WTC11 (cell line): ENCODE data around the gene MECP2. TPM values are rescaled to one million over a fixed set of nuclear protein-coding genes. Genes with fewer than 3 reads are reported as not detected.
A peak's percentile ranks its signal among the peaks of the same experiment; 100 is the strongest.
"Not testable (repeated sequence)": the region's sequence is repeated elsewhere in the genome, so short reads cannot be mapped to it uniquely, and the experiment has no call there.

Source experiments
- ATAC-seq: fragments of 200-7000 bp; cut with Tn5 transposase; 2 replicates; pipeline ENCODE4 v1.10.0; 2021; ENCODE audit warnings: mild to moderate bottlenecking, moderate library complexity
- CTCF ChIA-PET: fragments of 300-600 bp; sonication (Branson Sonifier 250); formaldehyde crosslinking; loops from one replicate; lab custom pipeline; 2021; ENCODE audit warnings: antibody characterized with exemption; lab: Charles Lee
- POLR2A ChIA-PET: fragments of 350-600 bp; sonication (Branson Sonifier 250); formaldehyde crosslinking; loops from one replicate; lab custom pipeline; 2021; ENCODE audit warnings: antibody characterized with exemption; lab: Charles Lee
- DNase-seq: peaks from one replicate; pipeline ENCODE4 v3.0.0; 2021; ENCODE audit warnings: low spot score
- H3K27ac Mint-ChIP-seq: 2 replicates; pipeline ENCODE4 v1.8.0; 2021; ENCODE audit warnings: mixed read lengths
- H3K27me3 Mint-ChIP-seq: 2 replicates; pipeline ENCODE4 v1.8.0; 2021; ENCODE audit warnings: low read depth, mild to moderate bottlenecking, moderate library complexity, mixed read lengths
- H3K36me3 Mint-ChIP-seq: 2 replicates; pipeline ENCODE4 v1.8.0; 2021; ENCODE audit warnings: mixed read lengths
- H3K4me1 Mint-ChIP-seq: 2 replicates; pipeline ENCODE4 v1.8.0; 2022; ENCODE audit warnings: mixed read lengths
- H3K4me3 Mint-ChIP-seq: 2 replicates; pipeline ENCODE4 v1.8.0; 2021; ENCODE audit warnings: mild to moderate bottlenecking, moderate library complexity, mixed read lengths
- H3K9me3 Mint-ChIP-seq: 2 replicates; pipeline ENCODE4 v1.8.0; 2021; ENCODE audit warnings: mixed read lengths
- ETV6 ChIP-seq: sonication (generic); formaldehyde crosslinking; IDR thresholded peaks from 2 replicates; pipeline ENCODE4 v1.8.1; 2022; ENCODE audit warnings: mild to moderate bottlenecking, missing genetic modification reagents
- HMGA2 ChIP-seq: fragments of 250-450 bp; sonication (Bioruptor Pico); IDR thresholded peaks from 2 replicates; pipeline ENCODE4 v1.4.0; 2021; ENCODE audit warnings: mild to moderate bottlenecking, moderate library complexity
- IRF2 ChIP-seq: sonication (generic); formaldehyde crosslinking; IDR thresholded peaks from 2 replicates; pipeline ENCODE4 v1.8.0; 2022; ENCODE audit warnings: low read depth, missing genetic modification reagents, borderline replicate concordance
- NFE2L1 ChIP-seq: sonication (generic); formaldehyde crosslinking; IDR thresholded peaks from 2 replicates; pipeline ENCODE4 v1.8.1; 2023; ENCODE audit warnings: missing genetic modification reagents
- RELA ChIP-seq: sonication (generic); formaldehyde crosslinking; IDR thresholded peaks from 2 replicates; pipeline ENCODE4 v1.8.1; 2022; ENCODE audit warnings: missing genetic modification reagents, mild to moderate bottlenecking, borderline replicate concordance
- RORB ChIP-seq: fragments of 250-450 bp; sonication (Bioruptor Pico); IDR thresholded peaks from 2 replicates; pipeline ENCODE4 v1.9.0; 2021; ENCODE audit warnings: mild to moderate bottlenecking
- SOX15 ChIP-seq: fragments of 250-450 bp; sonication (Bioruptor Pico); IDR thresholded peaks from 2 replicates; pipeline ENCODE4 v1.9.0; 2021; ENCODE audit warnings: mild to moderate bottlenecking
- SP1 ChIP-seq: sonication (generic); formaldehyde crosslinking; conservative IDR thresholded peaks from 2 replicates; pipeline ENCODE4 v1.8.1; 2022; ENCODE audit warnings: missing genetic modification reagents
- total RNA-seq: library from RNA; stranded (reverse); gene quantifications from 3 replicates; pipeline ENCODE4 v1.2.3, GENCODE V29; 2021
- TF ChIP-seq, protein P1 (sequence below): fragments of 250-450 bp; sonication (Bioruptor Pico); IDR thresholded peaks from 2 replicates; pipeline ENCODE4 v1.9.0; 2021; ENCODE audit warnings: mild to moderate bottlenecking
- TF ChIP-seq, protein P2 (sequence below): fragments of 250-450 bp; sonication (Bioruptor Pico); IDR thresholded peaks from 2 replicates; pipeline ENCODE4 v1.9.0; 2021; ENCODE audit warnings: moderate library complexity, mild to moderate bottlenecking, inconsistent platforms, borderline replicate concordance
- TF ChIP-seq, protein P3 (sequence below): sonication (generic); formaldehyde crosslinking; IDR thresholded peaks from 2 replicates; pipeline ENCODE4 v1.8.1; 2022; ENCODE audit warnings: low read depth, mild to moderate bottlenecking, moderate library complexity, missing genetic modification reagents, borderline replicate concordance
- TF ChIP-seq, protein P4 (sequence below): fragments of 250-450 bp; sonication (Bioruptor Pico); IDR thresholded peaks from 2 replicates; pipeline ENCODE4 v1.9.0; 2021; ENCODE audit warnings: mild to moderate bottlenecking
- TF ChIP-seq, protein P5 (sequence below): fragments of 250-450 bp; sonication (Bioruptor Pico); IDR thresholded peaks from 2 replicates; pipeline ENCODE4 v1.9.0; 2021; ENCODE audit warnings: mild to moderate bottlenecking, borderline replicate concordance
- TF ChIP-seq, protein P6 (sequence below): fragments of 250-450 bp; sonication (Bioruptor Pico); IDR thresholded peaks from 2 replicates; pipeline ENCODE4 v1.8.0; 2021; ENCODE audit warnings: mild to moderate bottlenecking
- TF ChIP-seq, protein P7 (sequence below): sonication (generic); formaldehyde crosslinking; conservative IDR thresholded peaks from 2 replicates; pipeline ENCODE4 v1.8.1; 2022; ENCODE audit warnings: mild to moderate bottlenecking, missing genetic modification reagents

Gene MECP2
- total RNA-seq, 1 experiment from 2014 or later, result 28.7 TPM

DNA sequence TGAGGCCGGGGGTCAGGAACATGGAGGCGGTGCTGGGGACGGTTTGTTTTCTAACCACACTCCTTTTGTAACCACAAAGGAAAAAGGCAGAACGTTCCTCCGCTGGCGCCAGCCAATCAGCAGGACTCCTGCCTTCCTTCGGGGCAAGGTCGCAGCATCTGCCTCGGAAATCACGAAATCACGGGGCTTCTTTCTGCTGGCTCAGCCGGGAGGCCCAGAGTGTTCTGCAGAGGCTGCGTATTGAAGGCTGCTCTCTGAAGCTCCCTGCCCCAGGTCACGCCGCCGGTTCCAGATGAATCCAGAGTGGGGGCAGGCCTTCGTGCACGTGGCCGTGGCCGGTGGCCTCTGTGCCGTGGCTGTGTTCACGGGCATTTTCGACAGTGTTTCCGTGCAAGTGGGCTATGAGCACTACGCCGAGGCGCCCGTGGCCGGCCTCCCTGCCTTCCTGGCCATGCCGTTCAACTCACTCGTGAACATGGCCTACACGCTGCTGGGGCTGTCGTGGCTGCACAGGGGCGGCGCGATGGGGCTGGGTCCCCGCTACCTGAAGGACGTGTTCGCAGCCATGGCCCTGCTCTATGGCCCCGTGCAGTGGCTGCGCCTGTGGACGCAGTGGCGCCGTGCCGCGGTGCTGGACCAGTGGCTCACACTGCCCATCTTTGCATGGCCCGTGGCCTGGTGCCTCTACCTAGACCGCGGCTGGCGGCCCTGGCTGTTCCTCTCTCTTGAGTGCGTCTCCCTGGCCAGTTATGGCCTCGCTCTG, 115.6 kb downstream of the MECP2 start:
- H3K27ac Mint-ChIP-seq, result no peak overlapping the region
- CTCF ChIA-PET, result no interaction called here
- no peak for DNase-seq
- TF ChIP-seq IRF2 (CRISPR knock-in tag), result no peak
- TF ChIP-seq, protein P1, sequence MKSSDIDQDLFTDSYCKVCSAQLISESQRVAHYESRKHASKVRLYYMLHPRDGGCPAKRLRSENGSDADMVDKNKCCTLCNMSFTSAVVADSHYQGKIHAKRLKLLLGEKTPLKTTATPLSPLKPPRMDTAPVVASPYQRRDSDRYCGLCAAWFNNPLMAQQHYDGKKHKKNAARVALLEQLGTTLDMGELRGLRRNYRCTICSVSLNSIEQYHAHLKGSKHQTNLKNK, result no peak
- TF ChIP-seq NFE2L1 (CRISPR knock-in tag), result no peak
- no peak for TF ChIP-seq SOX15 (CRISPR knock-in tag)
- TF ChIP-seq, protein P2, sequence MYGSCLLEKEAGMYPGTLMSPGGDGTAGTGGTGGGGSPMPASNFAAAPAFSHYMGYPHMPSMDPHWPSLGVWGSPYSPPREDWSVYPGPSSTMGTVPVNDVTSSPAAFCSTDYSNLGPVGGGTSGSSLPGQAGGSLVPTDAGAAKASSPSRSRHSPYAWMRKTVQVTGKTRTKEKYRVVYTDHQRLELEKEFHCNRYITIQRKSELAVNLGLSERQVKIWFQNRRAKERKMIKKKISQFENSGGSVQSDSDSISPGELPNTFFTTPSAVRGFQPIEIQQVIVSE (CRISPR knock-in tag), result no peak
- TF ChIP-seq, protein P3, sequence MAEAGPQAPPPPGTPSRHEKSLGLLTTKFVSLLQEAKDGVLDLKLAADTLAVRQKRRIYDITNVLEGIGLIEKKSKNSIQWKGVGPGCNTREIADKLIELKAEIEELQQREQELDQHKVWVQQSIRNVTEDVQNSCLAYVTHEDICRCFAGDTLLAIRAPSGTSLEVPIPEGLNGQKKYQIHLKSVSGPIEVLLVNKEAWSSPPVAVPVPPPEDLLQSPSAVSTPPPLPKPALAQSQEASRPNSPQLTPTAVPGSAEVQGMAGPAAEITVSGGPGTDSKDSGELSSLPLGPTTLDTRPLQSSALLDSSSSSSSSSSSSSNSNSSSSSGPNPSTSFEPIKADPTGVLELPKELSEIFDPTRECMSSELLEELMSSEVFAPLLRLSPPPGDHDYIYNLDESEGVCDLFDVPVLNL (CRISPR knock-in tag), result no peak
- no peak for TF ChIP-seq RORB
- TF ChIP-seq, protein P4, sequence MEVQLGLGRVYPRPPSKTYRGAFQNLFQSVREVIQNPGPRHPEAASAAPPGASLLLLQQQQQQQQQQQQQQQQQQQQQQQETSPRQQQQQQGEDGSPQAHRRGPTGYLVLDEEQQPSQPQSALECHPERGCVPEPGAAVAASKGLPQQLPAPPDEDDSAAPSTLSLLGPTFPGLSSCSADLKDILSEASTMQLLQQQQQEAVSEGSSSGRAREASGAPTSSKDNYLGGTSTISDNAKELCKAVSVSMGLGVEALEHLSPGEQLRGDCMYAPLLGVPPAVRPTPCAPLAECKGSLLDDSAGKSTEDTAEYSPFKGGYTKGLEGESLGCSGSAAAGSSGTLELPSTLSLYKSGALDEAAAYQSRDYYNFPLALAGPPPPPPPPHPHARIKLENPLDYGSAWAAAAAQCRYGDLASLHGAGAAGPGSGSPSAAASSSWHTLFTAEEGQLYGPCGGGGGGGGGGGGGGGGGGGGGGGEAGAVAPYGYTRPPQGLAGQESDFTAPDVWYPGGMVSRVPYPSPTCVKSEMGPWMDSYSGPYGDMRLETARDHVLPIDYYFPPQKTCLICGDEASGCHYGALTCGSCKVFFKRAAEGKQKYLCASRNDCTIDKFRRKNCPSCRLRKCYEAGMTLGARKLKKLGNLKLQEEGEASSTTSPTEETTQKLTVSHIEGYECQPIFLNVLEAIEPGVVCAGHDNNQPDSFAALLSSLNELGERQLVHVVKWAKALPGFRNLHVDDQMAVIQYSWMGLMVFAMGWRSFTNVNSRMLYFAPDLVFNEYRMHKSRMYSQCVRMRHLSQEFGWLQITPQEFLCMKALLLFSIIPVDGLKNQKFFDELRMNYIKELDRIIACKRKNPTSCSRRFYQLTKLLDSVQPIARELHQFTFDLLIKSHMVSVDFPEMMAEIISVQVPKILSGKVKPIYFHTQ (CRISPR knock-in tag), result no peak
- TF ChIP-seq, protein P5, sequence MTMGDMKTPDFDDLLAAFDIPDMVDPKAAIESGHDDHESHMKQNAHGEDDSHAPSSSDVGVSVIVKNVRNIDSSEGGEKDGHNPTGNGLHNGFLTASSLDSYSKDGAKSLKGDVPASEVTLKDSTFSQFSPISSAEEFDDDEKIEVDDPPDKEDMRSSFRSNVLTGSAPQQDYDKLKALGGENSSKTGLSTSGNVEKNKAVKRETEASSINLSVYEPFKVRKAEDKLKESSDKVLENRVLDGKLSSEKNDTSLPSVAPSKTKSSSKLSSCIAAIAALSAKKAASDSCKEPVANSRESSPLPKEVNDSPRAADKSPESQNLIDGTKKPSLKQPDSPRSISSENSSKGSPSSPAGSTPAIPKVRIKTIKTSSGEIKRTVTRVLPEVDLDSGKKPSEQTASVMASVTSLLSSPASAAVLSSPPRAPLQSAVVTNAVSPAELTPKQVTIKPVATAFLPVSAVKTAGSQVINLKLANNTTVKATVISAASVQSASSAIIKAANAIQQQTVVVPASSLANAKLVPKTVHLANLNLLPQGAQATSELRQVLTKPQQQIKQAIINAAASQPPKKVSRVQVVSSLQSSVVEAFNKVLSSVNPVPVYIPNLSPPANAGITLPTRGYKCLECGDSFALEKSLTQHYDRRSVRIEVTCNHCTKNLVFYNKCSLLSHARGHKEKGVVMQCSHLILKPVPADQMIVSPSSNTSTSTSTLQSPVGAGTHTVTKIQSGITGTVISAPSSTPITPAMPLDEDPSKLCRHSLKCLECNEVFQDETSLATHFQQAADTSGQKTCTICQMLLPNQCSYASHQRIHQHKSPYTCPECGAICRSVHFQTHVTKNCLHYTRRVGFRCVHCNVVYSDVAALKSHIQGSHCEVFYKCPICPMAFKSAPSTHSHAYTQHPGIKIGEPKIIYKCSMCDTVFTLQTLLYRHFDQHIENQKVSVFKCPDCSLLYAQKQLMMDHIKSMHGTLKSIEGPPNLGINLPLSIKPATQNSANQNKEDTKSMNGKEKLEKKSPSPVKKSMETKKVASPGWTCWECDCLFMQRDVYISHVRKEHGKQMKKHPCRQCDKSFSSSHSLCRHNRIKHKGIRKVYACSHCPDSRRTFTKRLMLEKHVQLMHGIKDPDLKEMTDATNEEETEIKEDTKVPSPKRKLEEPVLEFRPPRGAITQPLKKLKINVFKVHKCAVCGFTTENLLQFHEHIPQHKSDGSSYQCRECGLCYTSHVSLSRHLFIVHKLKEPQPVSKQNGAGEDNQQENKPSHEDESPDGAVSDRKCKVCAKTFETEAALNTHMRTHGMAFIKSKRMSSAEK, result no peak
- no peak for TF ChIP-seq HMGA2 (CRISPR knock-in tag)
- TF ChIP-seq, all 79 proteins: peak for 0
- H3K4me1 Mint-ChIP-seq, result peaks cover 4% of the 10 kb centered on the region; the same call in 1 of the 2 replicates
- no peak overlapping the region for H3K4me3 Mint-ChIP-seq
- no peaks in the 10 kb centered on the region for H3K9me3 Mint-ChIP-seq
- H3K27me3 Mint-ChIP-seq, result no peaks in the 10 kb centered on the region
- POLR2A ChIA-PET, result interaction anchor here (0.6 kb wide), 1 partner anchor 11 kb away, joined by 3 read pairs; the partner anchor contains the start of gene HCFC1
- no peak for ATAC-seq
- H3K36me3 Mint-ChIP-seq, result no peaks in the 10 kb centered on the region

DNA sequence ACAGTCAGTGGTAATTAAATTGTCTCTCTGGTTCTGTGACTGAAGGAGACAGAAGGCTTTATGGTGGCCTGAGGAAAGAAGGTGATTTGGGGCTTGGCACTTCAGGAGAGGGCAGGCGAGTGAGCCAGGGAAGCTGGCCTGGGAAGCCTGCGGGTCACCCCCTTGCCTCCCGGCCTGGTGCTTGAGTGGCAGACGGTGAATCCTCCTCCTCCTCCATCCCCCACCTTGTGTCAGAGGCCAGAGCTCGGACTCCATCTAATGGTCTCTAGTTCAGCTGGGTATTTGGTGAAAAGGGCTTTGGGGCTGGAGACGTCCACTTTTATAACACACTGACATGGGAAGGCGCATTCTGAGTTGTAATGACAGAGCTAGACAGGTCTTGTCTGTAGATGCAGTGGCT, 116.3 kb downstream of the MECP2 start:
- H3K27me3 Mint-ChIP-seq, result no peaks in the 10 kb centered on the region
- DNase-seq (no peak), ATAC-seq (no peak)
- ChIA-PET POLR2A (interaction anchor here (0.6 kb wide), 1 partner anchor 10 kb away, joined by 3 read pairs; the partner anchor contains the start of gene HCFC1), CTCF (no interaction called here)
- no peaks in the 10 kb centered on the region for H3K9me3 Mint-ChIP-seq
- no peaks in the 10 kb centered on the region for H3K36me3 Mint-ChIP-seq
- peak overlapping the region; percentile 44 for H3K27ac Mint-ChIP-seq
- no peak overlapping the region for H3K4me3 Mint-ChIP-seq
- H3K4me1 Mint-ChIP-seq, result peaks cover 4% of the 10 kb centered on the region; the same call in 1 of the 2 replicates
- TF ChIP-seq, protein P6, sequence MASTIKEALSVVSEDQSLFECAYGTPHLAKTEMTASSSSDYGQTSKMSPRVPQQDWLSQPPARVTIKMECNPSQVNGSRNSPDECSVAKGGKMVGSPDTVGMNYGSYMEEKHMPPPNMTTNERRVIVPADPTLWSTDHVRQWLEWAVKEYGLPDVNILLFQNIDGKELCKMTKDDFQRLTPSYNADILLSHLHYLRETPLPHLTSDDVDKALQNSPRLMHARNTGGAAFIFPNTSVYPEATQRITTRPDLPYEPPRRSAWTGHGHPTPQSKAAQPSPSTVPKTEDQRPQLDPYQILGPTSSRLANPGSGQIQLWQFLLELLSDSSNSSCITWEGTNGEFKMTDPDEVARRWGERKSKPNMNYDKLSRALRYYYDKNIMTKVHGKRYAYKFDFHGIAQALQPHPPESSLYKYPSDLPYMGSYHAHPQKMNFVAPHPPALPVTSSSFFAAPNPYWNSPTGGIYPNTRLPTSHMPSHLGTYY (CRISPR knock-in tag), result no peak
- no peak for TF ChIP-seq RELA (CRISPR knock-in tag)
- no peak for TF ChIP-seq ETV6
- no peak for TF ChIP-seq SP1 (CRISPR knock-in tag)
- no peak for TF ChIP-seq IRF2 (CRISPR knock-in tag)
- TF ChIP-seq, protein P7, sequence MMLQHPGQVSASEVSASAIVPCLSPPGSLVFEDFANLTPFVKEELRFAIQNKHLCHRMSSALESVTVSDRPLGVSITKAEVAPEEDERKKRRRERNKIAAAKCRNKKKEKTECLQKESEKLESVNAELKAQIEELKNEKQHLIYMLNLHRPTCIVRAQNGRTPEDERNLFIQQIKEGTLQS (CRISPR knock-in tag), result no peak

DNA sequence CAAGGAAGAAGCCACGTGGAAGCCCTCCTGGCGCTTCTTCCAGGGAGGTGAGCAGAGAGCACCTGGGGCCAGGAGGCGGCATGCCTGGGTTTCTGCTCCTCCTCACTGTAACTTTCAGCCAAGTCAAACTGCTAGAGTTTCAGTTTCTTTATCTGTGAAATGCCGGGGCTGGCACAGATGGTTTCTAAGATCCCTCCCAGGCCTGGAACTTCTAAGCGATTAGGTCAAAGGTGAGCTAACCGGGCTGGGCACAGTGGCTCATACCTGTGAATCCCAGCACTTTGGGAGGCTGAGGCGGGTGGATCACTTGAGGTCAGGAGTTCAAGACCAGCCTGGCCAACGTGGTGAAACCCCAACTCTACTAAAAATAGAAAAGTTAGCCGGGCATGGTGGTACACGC, 117.1 kb downstream of the MECP2 start:
- CTCF ChIA-PET, H3K36me3 Mint-ChIP-seq: not testable (repeated sequence)

More for the DNA sequence above, 117.1 kb downstream of the MECP2 start:
- DNase-seq, H3K27ac Mint-ChIP-seq, ATAC-seq, H3K9me3 Mint-ChIP-seq, H3K4me3 Mint-ChIP-seq, POLR2A ChIA-PET, H3K4me1 Mint-ChIP-seq, H3K27me3 Mint-ChIP-seq: not testable (repeated sequence)
